GM18861 (cell line): ENCODE data around the gene XRCC6.
"Not testable (repeated sequence)": the region's sequence is repeated elsewhere in the genome, so short reads cannot be mapped to it uniquely, and the experiment has no call there.

ENCODE experiments used
- ATAC-seq: cut with Tn5 transposase; IDR thresholded peaks from one replicate; pipeline ENCODE4 v1.9.1; 2021; ENCODE audit not compliant: unreplicated experiment

Gene XRCC6

DNA sequence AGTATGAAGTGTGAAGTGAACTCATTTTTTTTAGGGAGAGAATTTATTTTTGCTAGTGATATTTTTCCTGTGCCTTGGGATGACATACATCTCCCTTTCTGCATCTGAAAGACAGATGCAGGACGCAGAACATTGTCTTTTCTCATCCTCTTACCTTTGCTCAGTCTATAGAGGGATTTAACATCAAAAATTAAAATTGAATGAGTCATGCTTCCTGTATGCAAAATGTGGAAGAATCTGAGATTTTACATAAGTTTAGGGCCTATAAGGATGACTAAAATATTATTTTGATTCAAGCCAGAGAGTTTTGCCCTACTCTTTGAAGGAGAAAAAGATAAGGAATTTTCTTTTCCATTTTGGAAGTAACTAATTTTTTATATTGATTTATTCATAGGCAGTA is 27.3 kb downstream of the XRCC6 start:
- no peak for ATAC-seq

DNA sequence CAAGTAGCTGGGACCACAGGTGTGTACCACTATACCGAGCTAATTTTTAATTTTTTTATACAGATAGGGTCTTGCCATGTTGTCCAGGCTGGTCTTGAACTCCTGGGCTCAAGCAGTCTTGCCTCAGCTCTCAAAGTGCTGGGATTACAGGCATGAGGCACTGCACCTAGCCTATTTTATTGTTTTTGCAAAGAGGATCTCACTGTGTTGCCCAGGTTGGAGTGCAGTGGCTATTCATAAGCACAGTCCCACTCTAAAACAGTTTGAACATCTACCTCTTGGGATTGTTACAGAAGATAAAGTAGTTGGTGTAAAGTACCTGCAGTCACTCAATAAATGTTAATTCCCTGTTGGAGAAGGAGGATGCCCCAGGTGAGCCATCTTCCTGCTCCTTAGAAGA is 29.1 kb downstream of the XRCC6 start:
- no peak for ATAC-seq

DNA sequence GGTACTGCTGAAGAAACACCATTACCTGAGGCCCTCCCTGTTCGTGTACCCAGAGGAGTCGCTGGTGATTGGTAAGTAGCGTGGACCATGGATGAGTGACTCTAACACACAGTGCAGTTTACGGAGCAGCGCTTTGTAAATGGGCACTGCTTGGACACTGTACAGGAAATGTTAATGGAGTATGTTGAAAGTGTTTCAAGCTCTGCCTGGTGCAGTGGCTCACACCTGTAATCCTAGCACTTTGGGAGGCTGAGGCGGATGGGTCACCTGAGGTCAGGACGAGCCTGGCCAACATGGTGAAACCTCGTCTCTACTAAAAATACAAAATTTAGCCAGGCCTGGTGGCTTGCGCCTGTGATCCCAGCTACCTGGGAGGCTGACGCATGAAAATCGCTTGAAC is 29.7 kb downstream of the XRCC6 start:
- ATAC-seq: no peak

DNA sequence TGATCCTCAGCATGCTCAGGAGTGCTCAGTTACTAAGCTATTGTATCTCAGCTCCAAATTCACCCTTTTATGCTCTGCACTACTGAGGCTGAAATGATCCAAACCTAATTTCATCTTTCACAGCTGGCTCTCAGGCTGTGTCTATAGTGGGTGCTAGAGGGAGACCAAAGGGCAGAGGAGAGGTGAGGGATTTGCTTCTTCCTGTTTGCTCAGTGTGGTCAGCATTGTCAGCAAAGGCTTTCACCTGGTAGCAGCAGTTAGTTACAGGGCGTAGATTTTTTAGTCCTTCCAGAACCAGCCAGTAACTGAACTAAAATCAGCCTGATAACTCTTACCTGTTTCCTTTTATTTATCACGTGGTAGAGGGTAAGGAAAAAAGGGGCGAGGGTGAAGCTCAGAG is 33.2 kb downstream of the XRCC6 start:
- no peak for ATAC-seq

DNA sequence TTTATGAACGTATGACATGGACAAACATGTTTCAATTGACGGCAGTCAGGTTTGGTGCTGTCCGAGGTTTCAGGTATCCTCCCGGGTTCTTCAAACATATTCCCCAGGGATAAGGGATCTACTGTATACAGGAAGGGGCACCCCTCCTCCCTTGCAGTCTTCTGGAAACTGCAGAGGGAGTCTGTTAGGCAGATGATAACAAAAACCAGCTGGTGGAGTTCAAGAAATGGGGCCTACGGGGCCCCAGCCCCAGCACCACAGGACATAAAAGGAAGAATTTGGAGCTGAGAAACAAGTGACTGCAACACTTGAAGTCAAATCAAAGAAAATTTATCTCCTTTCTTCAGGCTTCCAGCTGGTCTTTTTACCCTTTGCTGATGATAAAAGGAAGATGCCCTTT is 35.5 kb downstream of the XRCC6 start:
- ATAC-seq: no peak

DNA sequence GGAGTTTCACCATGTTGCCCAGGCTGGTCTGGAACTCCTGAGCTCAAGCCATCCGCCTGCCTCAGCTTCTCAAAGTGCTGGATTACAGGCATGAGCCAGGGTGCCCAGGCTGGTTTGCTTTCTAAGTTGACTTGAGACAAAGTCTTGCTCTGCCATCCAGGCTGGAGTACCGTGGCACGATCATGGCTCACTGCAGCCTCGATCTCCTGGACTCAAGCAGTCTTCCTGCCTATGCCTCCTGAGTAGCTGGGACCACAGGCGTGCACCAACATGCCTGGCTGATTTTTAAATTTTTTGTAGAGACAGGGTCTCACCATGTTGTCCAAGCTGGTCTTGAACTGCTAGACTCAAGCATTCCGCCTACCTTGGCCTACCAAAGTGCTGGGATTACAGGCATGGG is 36.6 kb downstream of the XRCC6 start:
- ATAC-seq: no peak

DNA sequence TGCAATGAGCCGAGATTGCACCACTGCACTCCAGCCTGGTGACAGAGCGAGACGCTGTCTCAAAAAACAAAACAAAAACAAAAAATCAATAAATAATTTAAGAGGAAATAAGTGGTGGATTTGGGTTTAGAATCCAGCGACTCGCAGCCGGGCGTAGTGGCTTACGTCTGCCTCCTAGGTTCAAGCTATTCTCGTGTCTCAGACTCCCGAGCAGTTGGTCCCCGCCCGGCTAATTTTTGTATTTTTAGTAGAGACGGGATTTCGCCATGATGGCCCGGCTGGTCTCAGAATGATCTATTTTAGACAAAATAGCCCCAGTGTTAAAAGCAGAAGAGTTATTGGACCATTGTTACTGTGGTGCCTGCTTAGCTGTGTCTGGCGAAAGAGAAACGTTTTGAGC is 37.8 kb downstream of the XRCC6 start:
- ATAC-seq: no peak

DNA sequence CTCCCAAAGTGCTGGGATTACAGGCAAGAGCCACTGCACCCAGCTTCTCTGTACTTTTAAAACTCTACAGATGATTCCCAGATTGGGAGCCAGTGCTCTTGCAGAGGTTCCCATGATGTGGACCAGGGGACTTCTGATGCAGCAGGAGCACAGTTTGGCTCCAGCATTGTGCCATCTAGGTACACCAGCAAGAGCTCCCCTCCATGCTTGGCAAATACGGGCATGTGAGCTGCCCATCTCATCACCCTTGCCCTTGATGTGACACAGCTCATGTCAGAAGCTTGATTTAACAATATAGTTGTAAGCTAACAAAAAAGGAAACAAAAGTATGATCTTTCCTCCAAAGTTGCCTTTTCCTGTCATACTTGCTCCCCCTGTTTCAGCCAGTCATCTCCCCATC is 38.8 kb downstream of the XRCC6 start:
- ATAC-seq: no peak

DNA sequence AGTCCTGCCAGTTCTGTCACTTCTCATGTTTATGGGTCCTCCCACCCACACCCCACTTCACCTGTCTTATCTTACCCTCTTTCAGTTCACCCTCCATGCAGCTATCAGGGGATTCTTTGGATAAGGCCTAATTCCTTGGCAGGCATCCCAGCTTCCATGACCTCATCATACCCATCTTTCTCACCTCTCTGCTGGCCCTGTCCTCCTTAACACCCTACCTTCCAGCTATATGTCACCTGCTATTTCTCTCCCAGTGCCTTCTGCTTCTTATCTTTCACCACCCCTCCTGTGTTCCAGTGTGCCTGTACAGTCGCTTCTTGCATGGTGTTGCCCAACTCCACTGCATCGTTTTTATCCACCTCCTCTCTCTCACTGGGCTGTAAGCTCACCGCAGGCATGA is 39.3 kb downstream of the XRCC6 start:
- ATAC-seq: no peak

DNA sequence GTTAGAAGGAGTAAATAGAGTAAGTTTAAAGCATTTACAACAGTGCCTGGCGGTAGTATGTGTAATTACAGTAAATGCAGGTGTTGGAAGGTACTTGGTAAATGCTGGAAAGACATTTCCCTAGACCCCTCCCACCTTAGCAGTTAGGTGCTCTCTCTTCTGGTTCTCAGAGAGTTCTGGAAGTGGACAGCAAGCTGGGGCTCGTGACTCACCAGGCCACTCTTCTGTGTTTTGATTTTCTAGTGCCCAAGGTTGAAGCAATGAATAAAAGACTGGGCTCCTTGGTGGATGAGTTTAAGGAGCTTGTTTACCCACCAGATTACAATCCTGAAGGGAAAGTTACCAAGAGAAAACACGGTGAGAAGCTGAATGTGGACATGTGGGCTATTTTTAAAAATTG is 40.0 kb downstream of the XRCC6 start:
- no peak for ATAC-seq

DNA sequence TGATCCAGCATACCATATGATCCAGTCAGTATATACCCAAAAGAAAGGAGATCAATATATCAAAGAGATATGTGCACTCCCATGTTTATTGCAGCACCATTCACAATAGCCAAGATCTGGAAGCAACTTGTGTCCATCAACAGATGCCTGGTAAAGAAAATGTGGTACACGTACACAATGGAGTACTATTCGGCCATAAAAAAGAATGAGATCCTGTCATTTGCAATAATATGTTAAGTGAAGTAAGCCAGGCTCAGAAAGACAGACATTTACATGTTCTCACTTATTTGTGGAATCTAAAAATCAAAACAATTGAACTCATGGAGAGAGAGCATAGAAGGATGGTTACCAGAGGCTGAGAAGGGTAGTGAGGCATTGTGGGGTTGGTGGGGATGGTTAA is 40.6 kb downstream of the XRCC6 start:
- ATAC-seq: no peak

DNA sequence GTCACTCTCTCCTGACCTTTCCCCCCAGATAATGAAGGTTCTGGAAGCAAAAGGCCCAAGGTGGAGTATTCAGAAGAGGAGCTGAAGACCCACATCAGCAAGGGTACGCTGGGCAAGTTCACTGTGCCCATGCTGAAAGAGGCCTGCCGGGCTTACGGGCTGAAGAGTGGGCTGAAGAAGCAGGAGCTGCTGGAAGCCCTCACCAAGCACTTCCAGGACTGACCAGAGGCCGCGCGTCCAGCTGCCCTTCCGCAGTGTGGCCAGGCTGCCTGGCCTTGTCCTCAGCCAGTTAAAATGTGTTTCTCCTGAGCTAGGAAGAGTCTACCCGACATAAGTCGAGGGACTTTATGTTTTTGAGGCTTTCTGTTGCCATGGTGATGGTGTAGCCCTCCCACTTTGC is 42.5 kb downstream of the XRCC6 start:
- not testable (repeated sequence) for ATAC-seq

DNA sequence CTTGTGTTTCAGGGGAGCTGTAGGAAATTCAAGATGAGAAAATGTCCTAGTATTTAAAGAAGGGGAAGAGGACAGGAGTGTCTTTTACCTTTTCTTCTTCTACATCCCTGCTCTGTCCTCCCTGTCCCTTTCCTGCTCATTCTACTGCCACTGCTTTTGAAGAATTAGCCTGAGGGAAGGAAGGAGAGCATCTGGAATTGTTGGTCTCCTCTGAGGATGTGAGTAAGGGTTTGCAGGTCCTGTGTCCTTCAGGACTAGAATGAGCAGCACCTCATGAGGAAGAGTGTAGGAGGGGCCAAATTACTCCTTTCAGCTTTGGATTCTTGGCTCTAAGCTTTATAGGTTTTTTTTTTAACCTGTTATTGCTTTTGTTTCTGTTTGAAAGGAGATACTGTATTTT is 43.4 kb downstream of the XRCC6 start:
- ATAC-seq: no peak

DNA sequence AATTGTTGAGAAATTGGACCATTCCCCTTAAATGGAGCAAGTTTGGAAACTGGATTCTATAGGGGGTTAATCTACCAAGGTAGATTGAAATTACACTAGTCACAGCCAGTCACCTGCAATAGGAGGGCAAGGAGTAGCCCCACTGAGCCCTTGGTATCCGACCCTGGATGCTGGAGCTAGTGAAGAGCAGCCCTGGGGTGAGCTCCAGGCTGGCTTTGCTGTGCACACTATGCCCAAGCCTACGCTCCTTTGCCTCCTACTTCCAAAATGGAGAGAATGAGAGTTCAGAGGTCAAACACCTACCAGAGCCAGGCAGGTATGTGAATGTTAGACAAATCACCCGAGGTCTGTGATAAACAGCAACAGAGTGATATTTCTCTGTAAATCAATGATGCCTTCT is 43.9 kb downstream of the XRCC6 start:
- ATAC-seq: no peak

DNA sequence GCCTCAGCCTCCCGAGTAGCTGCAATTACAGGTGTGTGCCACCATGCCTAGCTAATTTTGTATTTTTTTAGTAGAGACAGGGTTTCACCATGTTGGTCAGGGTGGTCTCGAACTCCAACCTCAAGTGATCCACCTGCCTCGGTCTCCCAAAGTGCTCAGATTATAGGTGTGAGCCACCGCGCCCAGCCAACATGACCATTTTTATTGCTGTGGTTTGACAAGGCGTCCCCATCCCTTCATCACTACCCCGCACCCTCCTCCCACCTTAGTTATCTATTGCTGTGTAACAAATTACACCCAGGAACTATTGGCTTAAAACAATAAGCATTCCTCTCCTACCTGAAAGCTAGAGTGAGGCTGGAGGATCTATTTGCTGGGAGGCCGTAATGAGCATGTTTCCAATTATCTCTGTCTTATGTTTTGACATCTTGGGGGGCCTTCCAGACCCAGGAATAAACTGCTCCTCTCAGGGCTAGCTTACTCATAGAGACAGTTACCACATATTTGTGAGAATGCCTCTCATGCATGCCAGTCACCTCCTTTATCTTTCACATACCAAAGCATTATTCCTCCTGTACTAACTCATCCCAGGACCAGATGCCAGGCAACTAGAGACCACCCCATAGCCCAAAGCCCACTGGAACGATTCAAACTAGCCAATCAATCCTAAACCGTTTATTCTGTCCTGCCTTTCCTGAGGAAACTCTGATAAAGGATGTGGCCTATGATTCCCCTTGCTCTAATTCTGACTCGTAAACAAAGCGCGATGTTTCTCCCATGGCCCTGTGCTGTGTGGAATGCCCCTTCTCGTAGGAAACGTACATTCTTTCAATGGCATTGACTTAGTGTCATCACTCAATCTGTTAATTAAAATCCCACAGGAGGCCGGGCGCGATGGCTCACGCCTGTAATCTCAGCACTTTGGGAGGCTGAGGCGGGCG is 48.1 kb downstream of the XRCC6 start:
- no peak for ATAC-seq

DNA sequence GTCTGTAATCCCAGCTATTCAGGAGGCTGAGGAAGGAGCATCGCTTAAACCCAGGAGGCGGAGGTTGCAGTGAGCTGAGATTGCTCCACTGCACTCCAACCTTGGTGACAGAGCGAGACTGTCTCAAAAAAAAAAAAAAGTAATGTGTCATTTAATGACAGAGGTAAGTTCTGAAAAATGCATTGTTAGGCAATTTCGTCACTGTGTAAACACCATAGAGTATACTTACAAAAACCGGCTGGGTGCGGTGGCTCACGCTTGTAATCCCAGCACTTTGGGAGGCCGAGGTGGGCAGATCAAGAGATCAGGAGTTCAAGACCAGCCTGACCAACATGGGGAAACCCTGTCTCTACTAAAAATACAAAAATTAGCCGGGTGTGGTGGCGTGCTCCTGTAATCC is 51.0 kb downstream of the XRCC6 start:
- ATAC-seq: not testable (repeated sequence)

DNA sequence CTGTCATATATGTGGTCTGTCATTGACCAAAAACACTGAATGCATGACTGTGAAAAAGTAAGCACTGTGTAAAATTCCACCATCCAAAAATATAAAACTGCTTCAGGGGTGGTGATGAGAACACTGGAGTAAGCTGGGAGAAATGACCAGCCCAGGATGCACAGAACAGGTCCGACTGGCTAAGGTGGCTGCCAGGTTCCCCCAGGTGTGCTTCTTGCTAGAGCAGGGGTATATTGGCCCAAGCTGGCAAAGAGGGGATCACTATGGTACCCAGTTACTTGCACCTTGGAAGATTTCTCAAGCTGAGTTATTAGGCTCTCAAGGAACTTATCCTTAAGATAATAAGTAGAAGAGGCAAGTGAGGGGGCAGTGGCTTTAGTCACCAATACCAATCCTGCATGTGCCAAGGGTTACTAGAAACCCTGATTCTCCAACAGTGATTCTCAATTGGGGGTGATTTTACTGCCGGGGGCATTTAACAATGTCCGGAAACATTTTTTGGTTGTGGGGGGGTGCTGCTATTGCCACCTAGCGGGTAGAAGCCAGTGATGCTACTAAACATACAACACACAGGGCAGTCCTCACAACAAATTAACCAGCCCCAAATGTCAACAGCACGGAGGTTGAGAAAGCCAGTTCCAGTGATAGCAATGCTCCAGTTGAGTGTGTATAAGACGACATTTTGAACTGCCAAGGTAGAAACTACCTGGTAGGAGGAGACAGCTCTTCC is 51.9 kb downstream of the XRCC6 start:
- no peak for ATAC-seq

DNA sequence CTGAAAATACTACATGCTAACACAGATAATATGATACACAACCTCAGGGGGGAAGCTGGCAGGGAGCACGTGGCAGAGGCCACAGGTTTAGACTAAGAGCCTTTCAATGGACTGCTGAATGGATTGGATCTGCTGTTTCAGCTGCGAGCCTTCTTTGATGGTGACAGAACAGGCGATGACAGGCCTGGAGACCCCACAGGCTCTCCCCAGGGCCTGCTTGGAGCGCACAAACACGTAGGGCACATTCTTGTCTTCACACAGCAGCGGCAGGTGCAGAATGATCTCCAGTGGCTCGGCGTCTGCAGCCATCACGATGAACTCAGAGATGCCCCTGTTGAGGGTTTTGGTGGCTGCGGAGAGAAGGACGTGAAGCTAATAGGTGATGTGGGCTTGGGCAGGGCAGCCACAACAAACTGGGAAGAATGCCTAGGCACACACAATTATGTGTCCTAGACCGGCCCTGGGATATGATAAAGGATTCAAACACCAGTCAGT is 53.8 kb downstream of the XRCC6 start:
- no peak for ATAC-seq

DNA sequence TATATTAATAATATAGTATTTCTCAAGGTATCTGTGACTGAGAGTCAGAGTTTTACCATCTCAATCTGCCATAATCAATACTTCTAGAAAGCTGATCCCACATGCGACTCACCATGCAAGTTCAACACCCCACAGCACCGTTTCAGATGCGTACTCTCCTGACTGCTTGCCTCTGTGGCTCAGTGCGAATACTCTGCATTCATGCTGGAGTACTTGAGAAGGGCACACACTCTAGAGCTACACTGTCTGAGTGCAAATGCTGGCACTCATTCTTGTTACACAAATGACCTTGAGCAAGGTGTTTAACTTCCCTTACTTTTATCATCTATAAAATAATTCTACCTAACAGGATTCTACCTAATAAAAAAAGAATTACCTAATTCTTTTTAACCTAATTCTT is 55.0 kb downstream of the XRCC6 start:
- ATAC-seq: no peak

DNA sequence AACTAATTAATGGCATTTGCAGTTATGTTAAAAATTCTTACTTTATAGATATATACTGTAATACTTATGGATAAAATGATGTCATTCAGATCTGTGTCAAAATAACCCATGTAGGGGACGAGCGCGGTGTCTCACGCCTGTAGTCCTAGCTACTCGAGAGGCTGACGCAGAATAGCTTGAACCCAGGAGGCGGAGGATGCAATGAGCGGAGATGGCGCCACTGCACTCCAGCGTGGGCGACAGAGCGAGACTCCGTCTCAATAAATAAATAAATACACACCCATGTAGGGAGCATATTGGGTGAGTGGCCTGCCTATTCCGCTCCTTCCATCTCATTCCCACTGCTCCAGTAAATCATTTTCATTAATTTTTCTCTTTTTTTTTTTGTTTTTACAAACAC is 60.5 kb downstream of the XRCC6 start:
- ATAC-seq: no peak

DNA sequence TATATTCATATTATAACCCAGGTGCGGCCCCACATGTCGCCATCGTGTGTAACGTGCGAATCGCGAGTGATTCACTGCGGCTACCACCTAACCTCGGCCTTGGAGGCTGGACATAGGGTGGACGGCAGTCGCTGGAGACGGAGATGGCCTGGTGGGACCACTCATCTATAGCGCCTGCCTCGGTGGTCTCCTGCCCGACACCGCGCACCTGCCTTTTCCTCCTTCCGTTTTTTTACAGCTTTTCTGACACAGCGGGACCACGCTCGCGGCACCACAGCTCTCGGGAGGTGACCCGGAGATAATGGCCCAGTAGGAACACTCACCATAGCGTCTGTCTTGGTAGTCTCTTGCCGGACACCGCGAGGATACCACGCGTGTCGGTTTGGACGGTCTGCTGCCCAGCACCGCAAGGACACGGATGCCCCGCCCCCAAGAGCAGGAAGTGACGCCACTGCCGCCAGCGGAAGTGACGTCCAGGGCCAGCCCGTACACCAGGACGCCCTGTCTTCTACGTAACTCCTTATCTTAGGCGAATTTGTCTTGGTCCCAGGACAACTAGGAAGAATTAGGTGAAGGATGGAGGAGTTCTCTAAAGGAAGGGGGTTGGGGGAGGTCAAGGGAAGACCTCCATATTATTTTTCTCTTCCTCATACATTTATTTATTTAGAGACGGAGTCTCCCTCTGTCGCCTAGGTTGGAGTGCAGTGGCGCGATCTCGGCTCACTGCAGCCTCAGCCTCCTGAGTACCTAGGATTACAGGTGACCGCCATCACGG is 61.1 kb downstream of the XRCC6 start:
- peak; percentile 71 for ATAC-seq
